ENCODE results near the gene EIF5AL1.
"Not testable (repeated sequence)": the region's sequence is repeated elsewhere in the genome, so short reads cannot be mapped to it uniquely, and the experiment has no call there.

The EIF5AL1 gene

GRCh38 chr10:79522464-79522863 is 10.1 kb downstream of the EIF5AL1 start:
- H3K27me3 Mint-ChIP-seq, H3K9me3 Mint-ChIP-seq: not testable (repeated sequence)

GRCh38 chr10:79523157-79523853 is 11.0 kb downstream of the EIF5AL1 start:
- not testable (repeated sequence) for H3K4me3 Mint-ChIP-seq, H3K36me3 Mint-ChIP-seq, H3K27me3 Mint-ChIP-seq, H3K4me1 Mint-ChIP-seq, H3K27ac Mint-ChIP-seq, H3K9me3 Mint-ChIP-seq

More at GRCh38 chr10:79522464-79522863, 10.1 kb downstream of the EIF5AL1 start:
- not testable (repeated sequence) for H3K4me1 Mint-ChIP-seq, H3K36me3 Mint-ChIP-seq, H3K27ac Mint-ChIP-seq, H3K4me3 Mint-ChIP-seq

GRCh38 chr10:79525049-79525710 is 12.8 kb downstream of the EIF5AL1 start:
- H3K36me3 Mint-ChIP-seq, H3K27me3 Mint-ChIP-seq, H3K9me3 Mint-ChIP-seq, H3K4me1 Mint-ChIP-seq, H3K27ac Mint-ChIP-seq, H3K4me3 Mint-ChIP-seq: not testable (repeated sequence)

- not testable (repeated sequence) for H3K36me3 Mint-ChIP-seq, H3K4me3 Mint-ChIP-seq, H3K27ac Mint-ChIP-seq, H3K4me1 Mint-ChIP-seq, H3K27me3 Mint-ChIP-seq, H3K9me3 Mint-ChIP-seq
These were observed 15.9 kb downstream of the EIF5AL1 start for GRCh38 chr10:79528261-79528660.

- not testable (repeated sequence) for H3K4me3 Mint-ChIP-seq, H3K9me3 Mint-ChIP-seq, H3K4me1 Mint-ChIP-seq, H3K36me3 Mint-ChIP-seq, H3K27me3 Mint-ChIP-seq, H3K27ac Mint-ChIP-seq
These were observed 21.0 kb downstream of the EIF5AL1 start for GRCh38 chr10:79533142-79533902.

GRCh38 chr10:79533903-79534175 is 21.5 kb downstream of the EIF5AL1 start:
- H3K36me3 Mint-ChIP-seq, H3K27me3 Mint-ChIP-seq, H3K4me3 Mint-ChIP-seq, H3K4me1 Mint-ChIP-seq, H3K9me3 Mint-ChIP-seq, H3K27ac Mint-ChIP-seq: not testable (repeated sequence)

GRCh38 chr10:79538311-79538710 is 26.0 kb downstream of the EIF5AL1 start:
- H3K27me3 Mint-ChIP-seq, H3K4me1 Mint-ChIP-seq, H3K36me3 Mint-ChIP-seq, H3K4me3 Mint-ChIP-seq, H3K9me3 Mint-ChIP-seq, H3K27ac Mint-ChIP-seq: not testable (repeated sequence)

- H3K4me1 Mint-ChIP-seq, H3K27ac Mint-ChIP-seq, H3K36me3 Mint-ChIP-seq, H3K27me3 Mint-ChIP-seq, H3K4me3 Mint-ChIP-seq, H3K9me3 Mint-ChIP-seq: not testable (repeated sequence)
These were observed 28.6 kb downstream of the EIF5AL1 start for GRCh38 chr10:79540930-79541329.

- peaks cover 3% of the 10 kb centered on the region for H3K36me3 Mint-ChIP-seq
- no peaks in the 10 kb centered on the region for H3K27me3 Mint-ChIP-seq
- no peak overlapping the region for H3K4me3 Mint-ChIP-seq
- peaks cover 13% of the 10 kb centered on the region for H3K4me1 Mint-ChIP-seq
- no peaks in the 10 kb centered on the region for H3K9me3 Mint-ChIP-seq
- H3K27ac Mint-ChIP-seq, result no peak overlapping the region
These were observed 30.3 kb downstream of the EIF5AL1 start for GRCh38 chr10:79542626-79543025.

GRCh38 chr10:79544408-79544807 is 32.1 kb downstream of the EIF5AL1 start:
- H3K27ac Mint-ChIP-seq, result peak overlapping the region; percentile 8
- H3K36me3 Mint-ChIP-seq, result not testable (repeated sequence)

GRCh38 chr10:79544926-79545659 is 32.8 kb downstream of the EIF5AL1 start:
- H3K9me3 Mint-ChIP-seq, H3K4me3 Mint-ChIP-seq, H3K27ac Mint-ChIP-seq, H3K36me3 Mint-ChIP-seq, H3K27me3 Mint-ChIP-seq: not testable (repeated sequence)
- peaks cover 25% of the 10 kb centered on the region for H3K4me1 Mint-ChIP-seq

More at GRCh38 chr10:79544408-79544807, 32.1 kb downstream of the EIF5AL1 start:
- H3K9me3 Mint-ChIP-seq, H3K4me3 Mint-ChIP-seq, H3K27me3 Mint-ChIP-seq: not testable (repeated sequence)
- H3K4me1 Mint-ChIP-seq, result peaks cover 25% of the 10 kb centered on the region

- Mint-ChIP-seq H3K4me3 (peak overlapping the region; percentile 20), H3K4me1 (peaks cover 25% of the 10 kb centered on the region), H3K27ac (peak overlapping the region; percentile 19)
- H3K27me3 Mint-ChIP-seq, H3K36me3 Mint-ChIP-seq, H3K9me3 Mint-ChIP-seq: not testable (repeated sequence)
These were observed 34.8 kb downstream of the EIF5AL1 start for GRCh38 chr10:79547128-79547527.

- H3K27me3 Mint-ChIP-seq, result no peaks in the 10 kb centered on the region
- peaks cover 3% of the 10 kb centered on the region for H3K36me3 Mint-ChIP-seq
- peaks cover 25% of the 10 kb centered on the region for H3K4me1 Mint-ChIP-seq
- H3K9me3 Mint-ChIP-seq, result no peaks in the 10 kb centered on the region
- peak overlapping the region; percentile 27 for H3K4me3 Mint-ChIP-seq
- peak overlapping the region; percentile 15 for H3K27ac Mint-ChIP-seq
These were observed 35.6 kb downstream of the EIF5AL1 start for GRCh38 chr10:79547973-79548372.

GRCh38 chr10:79552143-79552542 is 39.8 kb downstream of the EIF5AL1 start:
- peaks cover 17% of the 10 kb centered on the region for H3K4me1 Mint-ChIP-seq
- H3K36me3 Mint-ChIP-seq, result no peaks in the 10 kb centered on the region
- H3K4me3 Mint-ChIP-seq, result no peak overlapping the region
- H3K27me3 Mint-ChIP-seq, result no peaks in the 10 kb centered on the region
- no peak overlapping the region for H3K27ac Mint-ChIP-seq
- no peaks in the 10 kb centered on the region for H3K9me3 Mint-ChIP-seq

- no peak overlapping the region for H3K27ac Mint-ChIP-seq
- no peaks in the 10 kb centered on the region for H3K27me3 Mint-ChIP-seq
- no peaks in the 10 kb centered on the region for H3K36me3 Mint-ChIP-seq
- H3K4me3 Mint-ChIP-seq, result no peak overlapping the region
- no peaks in the 10 kb centered on the region for H3K9me3 Mint-ChIP-seq
- no peaks in the 10 kb centered on the region for H3K4me1 Mint-ChIP-seq
These were observed 43.3 kb downstream of the EIF5AL1 start for GRCh38 chr10:79555354-79556309.

All from activated naive CD4-positive, alpha-beta T cell treated with anti-CD3 and anti-CD28 coated beads, Interleukin-2, amount 50 U/mL, for 24 hours (primary cell).